DOHH2 (cell line): ENCODE results near the gene NHP2.

ENCODE experiments used
- CTCF ChIP-seq: fragments of 200-600 bp; sonication (generic); IDR thresholded peaks from one replicate; pipeline ENCODE4 v1.5.1; 2014; ENCODE audit warnings: antibody characterized with exemption, mild to moderate bottlenecking, low read depth, low read length; ENCODE audit not compliant: poor library complexity, severe bottlenecking
- EZH2phosphoT487 ChIP-seq: fragments of 200-600 bp; sonication (generic); IDR thresholded peaks from 2 replicates; pipeline ENCODE4 v1.6.1; 2017; ENCODE audit warnings: borderline replicate concordance, mild to moderate bottlenecking, antibody characterized with exemption, low read length, moderate library complexity, mixed read lengths

GRCh38 chr5:178122346-178122745 is 31.3 kb downstream of the NHP2 start:
- TF ChIP-seq CTCF: no peak
- TF ChIP-seq EZH2phosphoT487: no peak
